HEK293 (cell line): Measurements from ENCODE around the gene SERTAD1.

Experiments
- GLIS1 ChIP-seq: fragments of 450-650 bp; formaldehyde crosslinking; IDR thresholded peaks from 2 replicates; pipeline ENCODE4 v1.5.1; 2016; ENCODE audit warnings: missing biosample characterization, missing genetic modification characterization
- GLIS2 ChIP-seq: fragments of 450-650 bp; formaldehyde crosslinking; IDR thresholded peaks from 2 replicates; pipeline ENCODE4 v1.5.1; 2016; ENCODE audit warnings: missing biosample characterization, missing genetic modification characterization
- KLF8 ChIP-seq: fragments of 450-650 bp; formaldehyde crosslinking; IDR thresholded peaks from 2 replicates; pipeline ENCODE4 v1.5.1; 2016; ENCODE audit warnings: missing biosample characterization, missing genetic modification characterization
- RBAK ChIP-seq: fragments of 450-650 bp; formaldehyde crosslinking; IDR thresholded peaks from 2 replicates; pipeline ENCODE4 v1.5.1; 2016; ENCODE audit warnings: missing biosample characterization, missing genetic modification characterization
- SALL2 ChIP-seq: fragments of 450-650 bp; formaldehyde crosslinking; IDR thresholded peaks from 2 replicates; pipeline ENCODE4 v1.5.0; 2017; ENCODE audit warnings: missing biosample characterization, mild to moderate bottlenecking, missing genetic modification characterization, borderline replicate concordance
- SETDB1 ChIP-seq: IDR thresholded peaks from one replicate; pipeline ENCODE4 v1.6.1; 2017; ENCODE audit warnings: mild to moderate bottlenecking, low read length, moderate library complexity, mixed read lengths; ENCODE audit not compliant: insufficient read length
- TCF7L2 ChIP-seq: IDR thresholded peaks from 2 replicates; pipeline ENCODE4 v1.6.1; 2011; ENCODE audit warnings: low read depth, mild to moderate bottlenecking, inconsistent platforms, low read length, moderate library complexity, borderline replicate concordance
- TRIM28 ChIP-seq: IDR thresholded peaks from 2 replicates; pipeline ENCODE4 v1.6.1; 2011; ENCODE audit warnings: low read length, control low read depth, borderline replicate concordance
- YY2 ChIP-seq: fragments of 450-650 bp; formaldehyde crosslinking; IDR thresholded peaks from 2 replicates; pipeline ENCODE4 v1.5.1; 2016; ENCODE audit warnings: missing biosample characterization, missing genetic modification characterization
- ZBTB7A ChIP-seq: fragments of 450-650 bp; formaldehyde crosslinking; IDR thresholded peaks from 2 replicates; pipeline ENCODE4 v1.5.1; 2016; ENCODE audit warnings: low read depth, missing biosample characterization, missing genetic modification characterization
- ZFP37 ChIP-seq: fragments of 450-650 bp; formaldehyde crosslinking; IDR thresholded peaks from 2 replicates; pipeline ENCODE4 v1.5.1; 2016; ENCODE audit warnings: missing biosample characterization, missing genetic modification characterization
- ZFP69B ChIP-seq: fragments of 450-650 bp; formaldehyde crosslinking; IDR thresholded peaks from 2 replicates; pipeline ENCODE4 v1.5.1; 2016; ENCODE audit warnings: missing biosample characterization, missing genetic modification characterization
- ZNF155 ChIP-seq: fragments of 450-650 bp; formaldehyde crosslinking; IDR thresholded peaks from 2 replicates; pipeline ENCODE4 v1.5.1; 2016; ENCODE audit warnings: missing biosample characterization, missing genetic modification characterization
- ZNF16 ChIP-seq: fragments of 450-650 bp; formaldehyde crosslinking; IDR thresholded peaks from 2 replicates; pipeline ENCODE4 v1.5.1; 2016; ENCODE audit warnings: low read depth, missing biosample characterization, missing genetic modification characterization
- ZNF302 ChIP-seq: fragments of 450-650 bp; formaldehyde crosslinking; IDR thresholded peaks from 2 replicates; pipeline ENCODE4 v1.5.1; 2016; ENCODE audit warnings: missing biosample characterization, missing genetic modification characterization, low read depth
- ZNF473 ChIP-seq: fragments of 450-650 bp; formaldehyde crosslinking; IDR thresholded peaks from 2 replicates; pipeline ENCODE4 v1.5.1; 2017; ENCODE audit warnings: missing biosample characterization, missing genetic modification characterization
- ZNF555 ChIP-seq: fragments of 450-650 bp; formaldehyde crosslinking; conservative IDR thresholded peaks from 2 replicates; pipeline ENCODE4 v1.5.1; 2017; ENCODE audit warnings: missing biosample characterization, mild to moderate bottlenecking, missing genetic modification characterization, inconsistent platforms
- ZNF791 ChIP-seq: fragments of 450-650 bp; formaldehyde crosslinking; IDR thresholded peaks from 2 replicates; pipeline ENCODE4 v1.5.1; 2016; ENCODE audit warnings: missing biosample characterization, missing genetic modification characterization
- ZNF830 ChIP-seq: fragments of 450-650 bp; IDR thresholded peaks from 2 replicates; pipeline ENCODE4 v1.5.0; 2018; ENCODE audit warnings: missing biosample characterization, missing genetic modification characterization, low read depth, mild to moderate bottlenecking, moderate library complexity
- ZNF837 ChIP-seq: fragments of 450-650 bp; formaldehyde crosslinking; IDR thresholded peaks from 2 replicates; pipeline ENCODE4 v1.5.1; 2016; ENCODE audit warnings: missing biosample characterization, missing genetic modification characterization
- ZSCAN23 ChIP-seq: fragments of 450-650 bp; formaldehyde crosslinking; IDR thresholded peaks from 2 replicates; pipeline ENCODE4 v1.5.1; 2016; ENCODE audit warnings: missing biosample characterization, missing genetic modification characterization
- ZSCAN30 ChIP-seq: fragments of 450-650 bp; IDR thresholded peaks from 2 replicates; pipeline ENCODE4 v1.5.1; 2018; ENCODE audit warnings: missing biosample characterization, mild to moderate bottlenecking, missing genetic modification characterization, moderate library complexity
- TF ChIP-seq, protein P1 (sequence below): fragments of 450-650 bp; formaldehyde crosslinking; IDR thresholded peaks from 2 replicates; pipeline ENCODE4 v1.5.1; 2016; ENCODE audit warnings: missing biosample characterization, missing genetic modification characterization
- TF ChIP-seq, protein P2 (sequence below): fragments of 450-650 bp; formaldehyde crosslinking; IDR thresholded peaks from 2 replicates; pipeline ENCODE4 v1.5.1; 2017; ENCODE audit warnings: missing biosample characterization, missing genetic modification characterization
- TF ChIP-seq, protein P3 (sequence below): fragments of 450-650 bp; formaldehyde crosslinking; IDR thresholded peaks from 2 replicates; pipeline ENCODE4 v1.5.1; 2016; ENCODE audit warnings: missing biosample characterization, missing genetic modification characterization
- TF ChIP-seq, protein P4 (sequence below): fragments of 450-650 bp; formaldehyde crosslinking; IDR thresholded peaks from 2 replicates; pipeline ENCODE4 v1.5.1; 2016; ENCODE audit warnings: missing biosample characterization, missing genetic modification characterization, borderline replicate concordance
- TF ChIP-seq, protein P5 (sequence below): fragments of 450-650 bp; formaldehyde crosslinking; IDR thresholded peaks from 2 replicates; pipeline ENCODE4 v1.5.1; 2017; ENCODE audit warnings: missing biosample characterization, missing genetic modification characterization
- TF ChIP-seq, protein P6 (sequence below): fragments of 450-650 bp; formaldehyde crosslinking; IDR thresholded peaks from 2 replicates; pipeline ENCODE4 v1.5.1; 2016; ENCODE audit warnings: missing biosample characterization, missing genetic modification characterization
- TF ChIP-seq, protein P7 (sequence below): fragments of 450-650 bp; formaldehyde crosslinking; IDR thresholded peaks from 2 replicates; pipeline ENCODE4 v1.5.1; 2016; ENCODE audit warnings: missing biosample characterization, missing genetic modification characterization

The SERTAD1 gene

DNA sequence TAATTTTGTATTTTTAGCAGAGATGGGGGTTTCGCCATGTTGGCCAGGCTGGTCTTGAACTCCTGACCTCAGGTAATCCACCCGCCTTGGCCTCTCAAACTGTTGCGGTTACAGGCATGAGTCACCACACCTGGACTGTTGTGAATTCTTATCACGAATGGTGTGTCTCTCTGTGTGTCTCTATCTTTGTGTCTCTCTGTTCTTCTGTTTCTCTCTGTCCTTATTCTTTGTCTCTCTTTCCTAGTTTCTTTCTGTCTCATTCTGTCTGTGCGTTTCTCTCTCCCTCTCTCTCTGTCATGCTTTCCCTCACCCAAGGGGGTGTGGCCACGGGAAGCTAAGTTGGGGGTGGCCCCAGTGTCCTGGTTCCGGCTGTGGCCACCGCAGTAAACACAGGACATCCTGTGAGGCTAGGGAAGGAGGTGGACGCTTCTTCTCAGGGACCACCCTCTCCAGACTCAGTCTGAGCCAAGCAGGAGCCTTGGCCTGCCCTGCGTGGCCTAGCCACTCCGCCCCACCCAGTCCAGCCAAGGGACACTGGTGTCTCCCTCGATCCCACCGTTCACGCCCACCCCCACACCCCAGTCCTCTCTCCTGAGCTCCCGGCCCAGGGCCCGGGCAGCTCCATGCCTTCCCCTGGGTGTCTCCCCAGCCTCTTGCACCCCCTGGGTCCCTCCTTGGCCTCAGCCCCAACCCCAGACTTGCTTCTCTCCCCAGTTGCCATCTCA, 8.7 kb downstream of the SERTAD1 start (continued):
- TF ChIP-seq TCF7L2 (no peak), ZNF830 (no peak), ZFP37 (no peak), ZNF555 (tag by site-specific recombination) (no peak), YY2 (tag by site-specific recombination) (no peak), TRIM28 (no peak), KLF8 (tag by site-specific recombination) (no peak; the same call in 1 of the 2 replicates), ZNF473 (tag by site-specific recombination) (no peak), ZNF837 (no peak), GLIS1 (tag by site-specific recombination) (no peak; the same call in 1 of the 2 replicates), ZFP69B (tag by site-specific recombination) (no peak), ZNF155 (tag by site-specific recombination) (no peak), GLIS2 (peak; percentile 52), RBAK (tag by site-specific recombination) (no peak; the same call in 1 of the 2 replicates), ZNF302 (tag by site-specific recombination) (no peak), ZSCAN23 (tag by site-specific recombination) (no peak), ZNF16 (tag by site-specific recombination) (no peak), ZSCAN30 (tag by site-specific recombination) (no peak), ZNF791 (tag by site-specific recombination) (no peak), ZBTB7A (tag by site-specific recombination) (0 out of 2 replicates have a peak, but pooled peaks have one; percentile 6), SETDB1 (no peak), SALL2 (tag by site-specific recombination) (no peak)
- TF ChIP-seq, protein P1, sequence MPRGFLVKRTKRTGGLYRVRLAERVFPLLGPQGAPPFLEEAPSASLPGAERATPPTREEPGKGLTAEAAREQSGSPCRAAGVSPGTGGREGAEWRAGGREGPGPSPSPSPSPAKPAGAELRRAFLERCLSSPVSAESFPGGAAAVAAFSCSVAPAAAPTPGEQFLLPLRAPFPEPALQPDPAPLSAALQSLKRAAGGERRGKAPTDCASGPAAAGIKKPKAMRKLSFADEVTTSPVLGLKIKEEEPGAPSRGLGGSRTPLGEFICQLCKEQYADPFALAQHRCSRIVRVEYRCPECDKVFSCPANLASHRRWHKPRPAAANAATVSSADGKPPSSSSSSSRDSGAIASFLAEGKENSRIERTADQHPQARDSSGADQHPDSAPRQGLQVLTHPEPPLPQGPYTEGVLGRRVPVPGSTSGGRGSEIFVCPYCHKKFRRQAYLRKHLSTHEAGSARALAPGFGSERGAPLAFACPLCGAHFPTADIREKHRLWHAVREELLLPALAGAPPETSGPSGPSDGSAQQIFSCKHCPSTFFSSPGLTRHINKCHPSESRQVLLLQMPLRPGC (tag by site-specific recombination), result no peak
- TF ChIP-seq, protein P2, sequence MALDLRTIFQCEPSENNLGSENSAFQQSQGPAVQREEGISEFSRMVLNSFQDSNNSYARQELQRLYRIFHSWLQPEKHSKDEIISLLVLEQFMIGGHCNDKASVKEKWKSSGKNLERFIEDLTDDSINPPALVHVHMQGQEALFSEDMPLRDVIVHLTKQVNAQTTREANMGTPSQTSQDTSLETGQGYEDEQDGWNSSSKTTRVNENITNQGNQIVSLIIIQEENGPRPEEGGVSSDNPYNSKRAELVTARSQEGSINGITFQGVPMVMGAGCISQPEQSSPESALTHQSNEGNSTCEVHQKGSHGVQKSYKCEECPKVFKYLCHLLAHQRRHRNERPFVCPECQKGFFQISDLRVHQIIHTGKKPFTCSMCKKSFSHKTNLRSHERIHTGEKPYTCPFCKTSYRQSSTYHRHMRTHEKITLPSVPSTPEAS, result no peak
- TF ChIP-seq, protein P3, sequence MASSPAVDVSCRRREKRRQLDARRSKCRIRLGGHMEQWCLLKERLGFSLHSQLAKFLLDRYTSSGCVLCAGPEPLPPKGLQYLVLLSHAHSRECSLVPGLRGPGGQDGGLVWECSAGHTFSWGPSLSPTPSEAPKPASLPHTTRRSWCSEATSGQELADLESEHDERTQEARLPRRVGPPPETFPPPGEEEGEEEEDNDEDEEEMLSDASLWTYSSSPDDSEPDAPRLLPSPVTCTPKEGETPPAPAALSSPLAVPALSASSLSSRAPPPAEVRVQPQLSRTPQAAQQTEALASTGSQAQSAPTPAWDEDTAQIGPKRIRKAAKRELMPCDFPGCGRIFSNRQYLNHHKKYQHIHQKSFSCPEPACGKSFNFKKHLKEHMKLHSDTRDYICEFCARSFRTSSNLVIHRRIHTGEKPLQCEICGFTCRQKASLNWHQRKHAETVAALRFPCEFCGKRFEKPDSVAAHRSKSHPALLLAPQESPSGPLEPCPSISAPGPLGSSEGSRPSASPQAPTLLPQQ (tag by site-specific recombination), result no peak
- TF ChIP-seq, protein P4, sequence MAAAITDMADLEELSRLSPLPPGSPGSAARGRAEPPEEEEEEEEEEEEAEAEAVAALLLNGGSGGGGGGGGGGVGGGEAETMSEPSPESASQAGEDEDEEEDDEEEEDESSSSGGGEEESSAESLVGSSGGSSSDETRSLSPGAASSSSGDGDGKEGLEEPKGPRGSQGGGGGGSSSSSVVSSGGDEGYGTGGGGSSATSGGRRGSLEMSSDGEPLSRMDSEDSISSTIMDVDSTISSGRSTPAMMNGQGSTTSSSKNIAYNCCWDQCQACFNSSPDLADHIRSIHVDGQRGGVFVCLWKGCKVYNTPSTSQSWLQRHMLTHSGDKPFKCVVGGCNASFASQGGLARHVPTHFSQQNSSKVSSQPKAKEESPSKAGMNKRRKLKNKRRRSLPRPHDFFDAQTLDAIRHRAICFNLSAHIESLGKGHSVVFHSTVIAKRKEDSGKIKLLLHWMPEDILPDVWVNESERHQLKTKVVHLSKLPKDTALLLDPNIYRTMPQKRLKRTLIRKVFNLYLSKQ (tag by site-specific recombination), result no peak
- TF ChIP-seq, protein P5, sequence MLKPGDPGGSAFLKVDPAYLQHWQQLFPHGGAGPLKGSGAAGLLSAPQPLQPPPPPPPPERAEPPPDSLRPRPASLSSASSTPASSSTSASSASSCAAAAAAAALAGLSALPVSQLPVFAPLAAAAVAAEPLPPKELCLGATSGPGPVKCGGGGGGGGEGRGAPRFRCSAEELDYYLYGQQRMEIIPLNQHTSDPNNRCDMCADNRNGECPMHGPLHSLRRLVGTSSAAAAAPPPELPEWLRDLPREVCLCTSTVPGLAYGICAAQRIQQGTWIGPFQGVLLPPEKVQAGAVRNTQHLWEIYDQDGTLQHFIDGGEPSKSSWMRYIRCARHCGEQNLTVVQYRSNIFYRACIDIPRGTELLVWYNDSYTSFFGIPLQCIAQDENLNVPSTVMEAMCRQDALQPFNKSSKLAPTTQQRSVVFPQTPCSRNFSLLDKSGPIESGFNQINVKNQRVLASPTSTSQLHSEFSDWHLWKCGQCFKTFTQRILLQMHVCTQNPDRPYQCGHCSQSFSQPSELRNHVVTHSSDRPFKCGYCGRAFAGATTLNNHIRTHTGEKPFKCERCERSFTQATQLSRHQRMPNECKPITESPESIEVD (tag by site-specific recombination), result no peak
- TF ChIP-seq, protein P6, sequence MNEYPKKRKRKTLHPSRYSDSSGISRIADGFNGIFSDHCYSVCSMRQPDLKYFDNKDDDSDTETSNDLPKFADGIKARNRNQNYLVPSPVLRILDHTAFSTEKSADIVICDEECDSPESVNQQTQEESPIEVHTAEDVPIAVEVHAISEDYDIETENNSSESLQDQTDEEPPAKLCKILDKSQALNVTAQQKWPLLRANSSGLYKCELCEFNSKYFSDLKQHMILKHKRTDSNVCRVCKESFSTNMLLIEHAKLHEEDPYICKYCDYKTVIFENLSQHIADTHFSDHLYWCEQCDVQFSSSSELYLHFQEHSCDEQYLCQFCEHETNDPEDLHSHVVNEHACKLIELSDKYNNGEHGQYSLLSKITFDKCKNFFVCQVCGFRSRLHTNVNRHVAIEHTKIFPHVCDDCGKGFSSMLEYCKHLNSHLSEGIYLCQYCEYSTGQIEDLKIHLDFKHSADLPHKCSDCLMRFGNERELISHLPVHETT, result peak; percentile 15; the same call in 1 of the 2 replicates
- TF ChIP-seq, protein P7, sequence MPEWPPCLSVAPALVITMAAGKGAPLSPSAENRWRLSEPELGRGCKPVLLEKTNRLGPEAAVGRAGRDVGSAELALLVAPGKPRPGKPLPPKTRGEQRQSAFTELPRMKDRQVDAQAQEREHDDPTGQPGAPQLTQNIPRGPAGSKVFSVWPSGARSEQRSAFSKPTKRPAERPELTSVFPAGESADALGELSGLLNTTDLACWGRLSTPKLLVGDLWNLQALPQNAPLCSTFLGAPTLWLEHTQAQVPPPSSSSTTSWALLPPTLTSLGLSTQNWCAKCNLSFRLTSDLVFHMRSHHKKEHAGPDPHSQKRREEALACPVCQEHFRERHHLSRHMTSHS, result no peak
